ENCODE measurements around the gene ZBTB18.
"Not testable (repeated sequence)": the region's sequence is repeated elsewhere in the genome, so short reads cannot be mapped to it uniquely, and the experiment has no call there.

ZBTB18 gene

GRCh38 chr1:244050835-244051444 lies at the start of gene ZBTB18:
Gene ZBTB18, plus strand, starts transcription at chr1:244051283. Its CDS starts 149 bp downstream, at chr1:244051432.
- no peak for FAIRE-seq

- no peak for FAIRE-seq
Measured at GRCh38 chr1:244002721-244003120, 48.4 kb upstream of the ZBTB18 start.

GRCh38 chr1:244005455-244005854 lies 45.6 kb upstream of the ZBTB18 start:
- FAIRE-seq: no peak

GRCh38 chr1:244006381-244006901 lies 44.6 kb upstream of the ZBTB18 start:
- FAIRE-seq: no peak

GRCh38 chr1:244006961-244007360 lies 44.1 kb upstream of the ZBTB18 start:
- FAIRE-seq: no peak

GRCh38 chr1:244010191-244010590 lies 40.9 kb upstream of the ZBTB18 start:
- FAIRE-seq: no peak

GRCh38 chr1:244010703-244011123 lies 40.4 kb upstream of the ZBTB18 start:
- no peak for FAIRE-seq

GRCh38 chr1:244011271-244011670 lies 39.8 kb upstream of the ZBTB18 start:
- FAIRE-seq: no peak

- FAIRE-seq: no peak
Measured at GRCh38 chr1:244011786-244012185, 39.3 kb upstream of the ZBTB18 start.

- no peak for FAIRE-seq
Measured at GRCh38 chr1:244012202-244012601, 38.9 kb upstream of the ZBTB18 start.

GRCh38 chr1:244013100-244013499 lies 38.0 kb upstream of the ZBTB18 start:
- no peak for FAIRE-seq

- not testable (repeated sequence) for FAIRE-seq
Measured at GRCh38 chr1:244014862-244015261, 36.2 kb upstream of the ZBTB18 start.

- no peak for FAIRE-seq
Measured at GRCh38 chr1:244019982-244020485, 31.0 kb upstream of the ZBTB18 start.

- no peak for FAIRE-seq
Measured at GRCh38 chr1:244021427-244021826, 29.7 kb upstream of the ZBTB18 start.

GRCh38 chr1:244022311-244022710 lies 28.8 kb upstream of the ZBTB18 start:
- FAIRE-seq: no peak

GRCh38 chr1:244022864-244023440 lies 28.1 kb upstream of the ZBTB18 start:
- FAIRE-seq: no peak

- no peak for FAIRE-seq
Measured at GRCh38 chr1:244027491-244028145, 23.5 kb upstream of the ZBTB18 start.

GRCh38 chr1:244028701-244029100 lies 22.4 kb upstream of the ZBTB18 start:
- FAIRE-seq: no peak

- FAIRE-seq: no peak
Measured at GRCh38 chr1:244029124-244029523, 22.0 kb upstream of the ZBTB18 start.

GRCh38 chr1:244030481-244031040 lies 20.5 kb upstream of the ZBTB18 start:
- no peak for FAIRE-seq

- no peak for FAIRE-seq
Measured at GRCh38 chr1:244035358-244035757, 15.7 kb upstream of the ZBTB18 start.

GRCh38 chr1:244037252-244037651 lies 13.8 kb upstream of the ZBTB18 start:
- no peak for FAIRE-seq

- no peak for FAIRE-seq
Measured at GRCh38 chr1:244041466-244042120, 9.5 kb upstream of the ZBTB18 start.
